Naive B cell (primary cell): ENCODE results near the gene UNC119. TPM values are rescaled to one million over a fixed set of nuclear protein-coding genes. Genes with fewer than 3 reads are reported as not detected.

ENCODE experiments used
- ATAC-seq, 2 donors: fragments of 150-1000 bp; cut with Tn5 transposase; 2 replicates each; pipeline ENCODE4 v1.10.0; 2021; ENCODE audit warnings: low read depth in 2 of 2, mild to moderate bottlenecking in 2 of 2, moderate library complexity in 2 of 2
- DNase-seq: peaks from one replicate; pipeline ENCODE4 v3.0.0; 2022
- H3K27ac Mint-ChIP-seq, 6 donors: one replicate each; pipeline ENCODE4 v1.8.0; 2020 to 2022; ENCODE audit warnings: mild to moderate bottlenecking in 6 of 6, mixed read lengths in 6 of 6, moderate library complexity in 5 of 6, inconsistent platforms in 2 of 6
- H3K27me3 Mint-ChIP-seq, 3 donors: one replicate each; pipeline ENCODE4 v1.8.0; 2021 to 2022; ENCODE audit warnings: mixed read lengths in 3 of 3, mild to moderate bottlenecking in 1 of 3
- H3K36me3 Mint-ChIP-seq, 2 donors: one replicate each; pipeline ENCODE4 v1.8.0; 2020 to 2022; ENCODE audit warnings: mixed read lengths in 2 of 2, inconsistent platforms in 1 of 2, mild to moderate bottlenecking in 1 of 2
- H3K4me1 Mint-ChIP-seq, 3 donors: one replicate each; pipeline ENCODE4 v1.8.0; 2020 to 2022; ENCODE audit warnings: mixed read lengths in 3 of 3, inconsistent platforms in 1 of 3, mild to moderate bottlenecking in 1 of 3, moderate library complexity in 1 of 3
- H3K4me3 Mint-ChIP-seq, 8 donors: one replicate each; pipeline ENCODE4 v1.8.0; 2020 to 2022; ENCODE audit warnings: mild to moderate bottlenecking in 8 of 8, mixed read lengths in 8 of 8, moderate library complexity in 8 of 8, inconsistent platforms in 2 of 8
- H3K9me3 Mint-ChIP-seq, 7 donors: one replicate each; pipeline ENCODE4 v1.8.0; 2020 to 2022; ENCODE audit warnings: mixed read lengths in 7 of 7, mild to moderate bottlenecking in 5 of 7, inconsistent platforms in 2 of 7, moderate library complexity in 1 of 7
- polyA plus RNA-seq, 6 donors: library from polyadenylated mRNA; unstranded; fragments of 300-500 nt; fragmentation: Illumina TruSeq; gene quantifications; one replicate each; pipeline ENCODE4 v1.2.3, GENCODE V29; 2021; ENCODE audit warnings: low read depth in 6 of 6

UNC119 gene
- polyA plus RNA-seq, 6 donors from 2014 or later: 69.7 to 93.0 (median 75.3) TPM

DNA sequence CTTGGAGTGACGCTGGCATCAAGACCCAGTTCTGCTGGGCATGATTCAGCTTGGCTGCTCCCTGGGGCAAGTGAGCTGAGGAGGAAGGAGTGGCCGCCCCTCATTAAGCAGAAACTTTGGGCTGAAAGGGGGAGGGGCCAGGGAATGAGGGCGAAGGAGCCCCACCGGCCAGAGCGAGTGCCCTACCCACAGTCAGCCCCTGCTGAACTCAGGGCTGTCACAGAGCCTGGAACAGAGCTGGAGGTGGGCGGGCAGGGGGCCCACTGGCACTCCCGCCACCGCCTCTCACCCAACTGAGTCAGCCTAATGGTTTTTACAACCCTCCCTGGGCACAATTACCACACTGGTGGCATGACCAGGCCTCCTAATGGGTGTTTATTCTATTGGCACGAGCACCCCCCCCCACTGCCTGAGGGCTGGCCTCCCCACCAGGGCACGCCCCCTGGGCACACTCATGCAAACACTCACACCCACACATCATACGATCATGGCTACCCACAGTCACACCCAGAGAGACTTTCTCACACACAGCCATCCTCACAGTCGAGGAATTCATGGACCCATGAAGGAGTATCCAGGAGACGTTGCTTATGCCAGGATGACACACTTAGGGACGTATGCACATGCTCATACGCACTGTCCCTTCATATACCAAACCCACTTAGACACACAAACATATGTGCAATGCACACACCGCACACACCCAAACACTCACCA, 19.2 kb downstream of the UNC119 start:
- H3K27ac Mint-ChIP-seq: no peak overlapping the region
- no peaks in the 10 kb centered on the region for H3K9me3 Mint-ChIP-seq
- H3K27me3 Mint-ChIP-seq: peaks cover 0 to 10% (median 8%) of the 10 kb centered on the region in 3 donors
- no peaks in the 10 kb centered on the region for H3K36me3 Mint-ChIP-seq
- no peak for DNase-seq
- peaks cover 0 to 5% (median 0%) of the 10 kb centered on the region in 3 donors for H3K4me1 Mint-ChIP-seq
- H3K4me3 Mint-ChIP-seq: no peak overlapping the region
- ATAC-seq: no peak

DNA sequence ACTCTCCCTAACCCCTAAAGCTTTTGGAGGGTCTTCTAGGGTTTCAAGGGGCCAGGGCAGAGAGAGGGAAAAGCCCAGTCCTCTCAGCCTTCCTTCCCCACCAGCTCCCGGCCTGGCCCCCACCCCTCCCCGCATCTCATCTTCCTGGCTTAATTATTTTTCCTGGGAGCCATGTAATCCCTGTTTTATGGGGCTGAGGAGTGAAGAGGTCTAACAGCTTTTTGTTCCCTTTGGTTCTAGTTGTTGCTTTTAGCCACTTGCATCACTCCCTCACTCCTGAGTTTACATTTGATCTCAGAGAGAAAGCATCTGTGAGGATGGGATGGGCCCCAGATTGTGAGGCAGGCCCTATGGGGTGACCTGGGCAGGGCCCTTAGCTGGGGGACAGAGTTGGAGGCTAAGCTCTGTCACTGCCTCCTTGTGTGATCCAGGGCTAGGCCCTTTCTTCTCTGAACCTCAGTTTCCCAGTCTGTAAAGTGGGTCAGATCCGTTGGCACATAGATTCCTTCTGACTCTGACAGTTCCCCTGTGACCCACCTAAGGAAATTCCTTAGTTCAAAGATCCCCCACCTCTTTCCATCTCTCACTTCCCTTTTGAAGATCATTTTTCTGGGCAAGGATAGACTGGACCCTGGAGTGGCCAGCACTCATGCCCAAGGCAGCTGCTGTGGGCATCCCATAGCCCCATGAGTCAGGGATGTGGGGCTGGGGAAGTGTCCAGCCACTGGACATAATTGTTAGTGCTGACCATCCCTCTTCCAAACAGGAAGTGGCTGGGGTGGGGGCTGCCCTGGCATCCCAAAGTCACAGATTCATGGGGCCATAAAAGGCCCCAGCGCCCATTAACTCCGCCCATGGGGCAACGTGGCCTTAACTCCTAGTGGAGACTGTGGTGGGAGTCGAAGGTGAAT, 20.1 kb downstream of the UNC119 start:
- ATAC-seq: no peak

DNA sequence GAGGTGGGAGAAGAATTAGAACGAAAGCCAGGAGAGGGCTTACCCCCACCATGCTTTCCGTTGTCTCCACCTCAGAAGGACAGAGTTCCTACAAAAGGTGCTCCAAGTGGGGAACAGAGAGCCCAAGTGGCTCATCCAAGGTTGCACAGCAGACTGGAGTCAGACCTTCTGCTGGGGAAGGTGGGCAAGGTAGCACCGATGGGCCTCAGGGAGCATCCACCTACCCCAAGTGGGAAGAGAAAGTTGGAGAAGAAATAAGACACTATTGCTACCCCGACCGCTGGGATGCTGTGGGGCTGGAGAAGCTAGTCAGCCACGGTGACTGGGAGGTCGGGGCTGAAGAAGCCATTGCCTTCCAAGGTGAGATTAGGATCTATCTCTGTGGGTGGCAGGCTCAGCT, 21.5 kb downstream of the UNC119 start:
- no peaks in the 10 kb centered on the region for H3K36me3 Mint-ChIP-seq
- DNase-seq (no peak), ATAC-seq (no peak)
- H3K4me1 Mint-ChIP-seq: peaks cover 0 to 5% (median 3%) of the 10 kb centered on the region in 3 donors
- H3K9me3 Mint-ChIP-seq: no peaks in the 10 kb centered on the region
- H3K4me3 Mint-ChIP-seq: no peak overlapping the region
- peak overlapping the region in 1 of 6 donors; percentile 5 for H3K27ac Mint-ChIP-seq
- peaks cover 0 to 8% (median 0%) of the 10 kb centered on the region in 3 donors for H3K27me3 Mint-ChIP-seq

More for the DNA sequence above, 20.1 kb downstream of the UNC119 start:
- Mint-ChIP-seq H3K36me3 (no peaks in the 10 kb centered on the region), H3K4me3 (no peak overlapping the region), H3K4me1 (peaks cover 0 to 5% (median 1%) of the 10 kb centered on the region in 3 donors), H3K27ac (peak overlapping the region in 1 of 6 donors; percentile 31), H3K27me3 (peaks cover 0 to 8% (median 1%) of the 10 kb centered on the region in 3 donors), H3K9me3 (no peaks in the 10 kb centered on the region)
- DNase-seq: no peak

DNA sequence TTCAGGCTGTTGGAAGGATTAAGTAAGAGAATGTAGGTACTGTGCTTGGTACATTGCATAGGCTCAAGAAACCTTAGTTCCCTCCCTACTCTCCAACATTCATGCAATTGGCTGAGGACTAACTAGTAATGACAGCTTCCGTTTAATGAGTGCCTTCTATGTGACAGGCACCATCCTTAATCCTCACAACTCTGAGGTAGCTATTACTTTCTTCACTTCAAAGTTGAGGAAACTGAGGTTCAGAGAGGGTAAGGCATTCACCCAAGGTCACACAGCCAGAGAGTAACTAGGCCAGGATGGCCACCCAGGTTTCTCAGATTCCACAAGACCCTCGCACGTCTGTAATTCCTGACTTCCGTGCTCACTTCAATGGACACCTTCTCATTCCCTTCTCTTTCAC, 22.2 kb downstream of the UNC119 start:
- H3K36me3 Mint-ChIP-seq: no peaks in the 10 kb centered on the region
- peaks cover 0 to 5% (median 3%) of the 10 kb centered on the region in 3 donors for H3K4me1 Mint-ChIP-seq
- H3K9me3 Mint-ChIP-seq: no peaks in the 10 kb centered on the region

DNA sequence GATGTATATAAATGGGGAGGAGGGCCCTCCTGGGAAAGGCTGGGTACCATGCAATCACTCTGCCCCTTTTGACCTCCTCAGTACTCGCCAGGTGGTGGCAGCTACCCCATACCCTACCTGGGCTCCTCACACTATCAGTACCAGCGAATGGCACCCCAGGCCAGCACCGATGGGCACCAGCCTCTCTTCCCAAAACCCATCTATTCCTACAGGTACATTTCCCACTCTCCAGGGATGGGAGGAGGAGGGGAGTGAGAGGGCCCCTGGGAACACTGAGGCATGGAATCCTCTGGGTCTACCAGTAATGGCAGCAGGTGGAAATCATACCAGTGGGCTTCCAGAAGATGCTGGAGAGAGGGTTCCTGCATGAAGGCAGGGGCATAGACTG, 23.4 kb downstream of the UNC119 start:
- Mint-ChIP-seq H3K36me3 (no peaks in the 10 kb centered on the region), H3K27ac (no peak overlapping the region), H3K4me1 (peaks cover 0 to 5% (median 3%) of the 10 kb centered on the region in 3 donors), H3K4me3 (peak overlapping the region in 1 of 8 donors; percentile 60), H3K27me3 (peaks cover 0 to 8% (median 0%) of the 10 kb centered on the region in 3 donors), H3K9me3 (no peaks in the 10 kb centered on the region)
- no peak for DNase-seq
- no peak for ATAC-seq

More for the DNA sequence above, 22.2 kb downstream of the UNC119 start:
- no peak for DNase-seq
- ATAC-seq: no peak
- no peak overlapping the region for H3K4me3 Mint-ChIP-seq
- H3K27me3 Mint-ChIP-seq: peaks cover 0 to 8% (median 0%) of the 10 kb centered on the region in 3 donors
- no peak overlapping the region for H3K27ac Mint-ChIP-seq

DNA sequence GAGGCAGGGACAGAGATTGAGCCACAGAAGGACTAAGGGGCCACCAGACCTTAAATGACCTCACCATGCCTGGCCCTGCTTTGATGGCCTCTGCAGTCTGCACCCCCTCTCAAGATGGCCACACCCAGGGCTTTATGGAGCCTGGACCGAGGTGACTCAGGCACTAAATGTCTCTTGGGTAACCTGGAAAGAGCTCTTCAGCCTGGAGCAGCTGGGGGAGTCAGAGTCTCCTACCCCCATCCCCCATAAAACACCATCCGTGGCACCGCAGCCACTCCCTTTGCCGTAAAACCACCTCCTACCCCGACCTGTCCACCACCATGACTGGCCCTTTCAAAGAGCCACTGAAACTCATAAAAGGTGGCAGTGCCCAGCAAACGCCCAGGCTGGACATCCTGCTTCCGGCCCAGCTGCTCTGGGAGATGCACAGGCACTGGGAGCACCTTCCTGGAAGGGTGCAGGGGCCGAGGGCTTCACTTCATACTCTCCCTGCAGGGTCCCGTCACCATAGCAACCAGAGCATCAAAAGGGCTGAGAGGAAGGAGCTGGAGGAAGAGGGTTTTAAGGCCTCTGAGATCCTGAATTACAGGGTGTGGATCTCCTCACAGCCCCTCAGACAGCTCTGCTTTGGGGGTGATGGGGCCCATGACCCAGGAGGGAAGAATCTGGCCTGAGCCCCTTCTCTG, 24.0 kb downstream of the UNC119 start:
- no peak overlapping the region for H3K4me3 Mint-ChIP-seq
- H3K27me3 Mint-ChIP-seq: peaks cover 0 to 8% (median 0%) of the 10 kb centered on the region in 3 donors
- peaks cover 0 to 3% (median 3%) of the 10 kb centered on the region in 3 donors for H3K4me1 Mint-ChIP-seq
- no peaks in the 10 kb centered on the region for H3K36me3 Mint-ChIP-seq
- ATAC-seq: no peak
- H3K27ac Mint-ChIP-seq: no peak overlapping the region
- no peak for DNase-seq
- H3K9me3 Mint-ChIP-seq: no peaks in the 10 kb centered on the region

DNA sequence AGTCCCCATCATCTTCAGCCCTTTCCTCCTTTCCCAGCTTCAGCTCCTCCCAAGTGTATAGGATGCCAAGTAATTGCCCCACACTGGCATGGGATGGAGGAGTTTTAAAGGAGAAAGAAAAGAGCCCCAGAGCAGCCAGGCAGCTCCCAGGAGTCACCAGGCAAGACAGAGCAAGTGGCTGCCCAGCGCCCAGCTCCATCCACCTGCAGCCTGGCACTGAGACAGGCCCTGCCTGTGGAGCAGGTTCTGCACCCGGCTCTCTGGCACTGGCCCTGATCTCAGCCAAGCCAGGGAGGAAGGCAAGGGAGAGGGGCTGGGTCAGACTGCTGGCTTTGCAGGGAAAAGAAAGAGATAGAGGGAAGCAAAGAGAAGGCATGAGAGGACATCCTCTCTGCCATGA, 24.6 kb downstream of the UNC119 start:
- H3K4me3 Mint-ChIP-seq: no peak overlapping the region
- ATAC-seq (no peak), DNase-seq (no peak)
- peaks cover 0 to 3% (median 0%) of the 10 kb centered on the region in 3 donors for H3K4me1 Mint-ChIP-seq
- no peaks in the 10 kb centered on the region for H3K9me3 Mint-ChIP-seq
- peaks cover 0 to 8% (median 0%) of the 10 kb centered on the region in 3 donors for H3K27me3 Mint-ChIP-seq
- peak overlapping the region in 1 of 6 donors; percentile 28 for H3K27ac Mint-ChIP-seq
- H3K36me3 Mint-ChIP-seq: no peaks in the 10 kb centered on the region

DNA sequence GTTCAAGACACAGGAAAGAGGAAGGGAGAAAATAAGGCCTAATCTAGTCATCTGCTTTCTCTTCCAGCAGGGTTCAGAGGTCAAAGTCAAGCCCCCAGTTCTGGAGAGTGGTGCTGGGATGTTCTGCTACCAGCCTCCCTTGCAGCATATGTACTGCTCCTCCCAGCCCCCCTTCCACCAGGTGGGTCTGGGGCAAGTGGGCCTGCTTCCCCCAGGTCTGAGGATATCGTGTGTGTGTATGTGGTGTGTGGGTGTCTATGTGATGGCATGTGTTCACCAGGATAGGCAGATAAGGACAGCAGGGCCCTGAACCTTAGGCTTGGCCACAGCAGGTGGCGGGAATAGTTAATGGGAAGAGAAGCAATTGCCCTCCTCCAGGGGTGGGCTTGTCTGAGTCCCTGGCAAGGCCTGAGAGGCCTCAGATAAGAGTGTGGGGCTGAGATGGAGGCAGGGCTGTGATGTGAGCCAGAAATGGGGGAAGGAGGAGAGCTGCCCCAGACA, 25.2 kb downstream of the UNC119 start:
- peaks cover 0 to 3% (median 0%) of the 10 kb centered on the region in 3 donors for H3K4me1 Mint-ChIP-seq
- peaks cover 0 to 8% (median 0%) of the 10 kb centered on the region in 3 donors for H3K27me3 Mint-ChIP-seq
- H3K4me3 Mint-ChIP-seq: peak overlapping the region in 1 of 8 donors; percentile 37
- H3K36me3 Mint-ChIP-seq: no peaks in the 10 kb centered on the region
- peak overlapping the region in 3 of 6 donors; percentile 36 to 84 (median 49) for H3K27ac Mint-ChIP-seq
- no peak for ATAC-seq
- no peak for DNase-seq
- H3K9me3 Mint-ChIP-seq: no peaks in the 10 kb centered on the region

DNA sequence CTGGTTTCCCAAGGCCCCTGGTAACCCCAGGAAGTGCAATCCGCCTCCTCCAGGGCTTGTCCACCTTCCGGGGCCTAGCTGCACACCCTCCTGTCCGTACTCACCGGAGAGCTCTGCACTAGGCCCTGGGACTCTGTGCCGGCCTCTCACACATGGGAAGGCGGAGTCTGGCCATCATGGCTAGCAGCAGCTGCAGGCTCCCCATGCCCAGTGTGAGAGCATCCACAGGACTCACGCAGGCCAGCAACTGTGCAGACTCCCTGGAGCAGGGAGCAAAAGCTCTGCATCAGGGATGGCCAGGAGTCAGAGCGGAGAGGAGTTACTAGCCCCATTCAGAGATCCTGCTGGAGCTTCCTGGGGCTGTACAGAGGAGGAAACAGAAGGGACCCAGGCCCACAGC, 26.0 kb downstream of the UNC119 start:
- DNase-seq: no peak
- Mint-ChIP-seq H3K4me3 (no peak overlapping the region), H3K27me3 (peaks cover 0 to 4% (median 0%) of the 10 kb centered on the region in 3 donors), H3K36me3 (no peaks in the 10 kb centered on the region), H3K27ac (no peak overlapping the region), H3K9me3 (no peaks in the 10 kb centered on the region), H3K4me1 (peaks cover 0 to 3% (median 0%) of the 10 kb centered on the region in 3 donors)
- no peak for ATAC-seq

DNA sequence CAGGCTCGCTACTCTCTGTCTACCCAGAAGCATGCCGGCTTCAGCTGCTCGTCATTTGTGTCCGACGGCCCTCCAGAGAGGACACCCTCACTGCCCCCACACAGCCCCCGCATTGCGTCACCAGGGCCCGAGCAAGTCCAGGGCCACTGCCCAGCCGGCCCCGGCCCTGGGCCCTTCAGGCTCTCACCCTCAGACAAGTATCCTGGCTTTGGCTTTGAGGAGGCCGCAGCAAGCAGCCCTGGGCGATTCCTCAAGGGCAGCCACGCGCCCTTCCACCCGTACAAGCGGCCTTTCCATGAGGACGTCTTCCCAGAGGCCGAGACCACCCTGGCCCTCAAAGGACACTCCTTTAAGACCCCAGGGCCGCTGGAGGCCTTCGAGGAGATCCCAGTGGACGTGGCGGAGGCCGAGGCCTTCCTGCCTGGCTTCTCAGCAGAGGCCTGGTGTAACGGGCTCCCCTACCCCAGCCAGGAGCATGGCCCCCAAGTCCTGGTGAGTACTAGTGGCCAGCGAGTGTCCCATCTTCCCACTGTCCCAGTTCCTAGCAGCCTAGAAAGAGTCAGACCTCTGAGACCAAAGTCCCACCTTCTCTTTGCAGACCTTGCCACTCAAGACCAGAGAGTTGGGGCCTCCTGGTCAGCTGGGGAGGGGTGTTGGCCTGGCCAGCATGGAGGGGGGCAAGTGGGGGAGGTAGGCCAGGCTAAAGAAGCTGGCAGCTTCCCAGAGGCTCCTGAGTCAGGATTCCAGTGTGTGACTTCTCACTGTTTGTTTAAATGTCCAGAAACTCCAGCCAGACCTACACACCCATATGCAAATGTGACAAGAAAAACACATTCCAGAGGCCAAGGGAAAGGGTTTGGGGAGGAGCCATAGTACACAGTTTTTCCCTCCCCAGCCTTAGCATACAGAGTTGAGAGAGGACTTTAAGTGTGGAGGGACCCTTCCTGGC, 27.7 kb downstream of the UNC119 start:
- Mint-ChIP-seq H3K36me3 (no peaks in the 10 kb centered on the region), H3K4me3 (no peak overlapping the region), H3K27me3 (no peaks in the 10 kb centered on the region), H3K4me1 (peaks cover 0 to 7% (median 0%) of the 10 kb centered on the region in 3 donors), H3K27ac (peak overlapping the region in 1 of 6 donors; percentile 10), H3K9me3 (no peaks in the 10 kb centered on the region)
- no peak for ATAC-seq
- no peak for DNase-seq

DNA sequence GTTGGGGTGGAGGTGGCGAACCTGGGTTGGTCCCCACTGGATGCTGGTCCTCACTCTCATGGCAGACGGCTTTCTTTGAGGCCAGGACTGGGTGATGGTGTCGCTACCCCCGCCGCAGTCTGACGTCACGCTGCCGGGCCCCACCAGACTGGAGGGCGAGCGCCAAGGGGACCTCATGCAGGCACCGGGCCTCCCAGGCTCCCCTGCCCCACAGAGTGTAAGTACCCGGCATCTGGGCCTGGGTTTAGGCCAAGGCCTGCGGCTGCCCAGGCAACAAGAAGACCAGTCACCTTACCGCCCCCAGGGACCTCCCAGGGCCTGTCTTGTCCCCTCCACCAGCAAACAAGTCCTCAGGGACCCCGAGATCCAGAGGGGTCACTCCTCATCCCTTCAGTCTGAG, 28.5 kb downstream of the UNC119 start:
- Mint-ChIP-seq H3K36me3 (no peaks in the 10 kb centered on the region), H3K27me3 (no peaks in the 10 kb centered on the region), H3K27ac (no peak overlapping the region), H3K4me3 (peak overlapping the region in 1 of 8 donors; percentile 22), H3K4me1 (peaks cover 0 to 11% (median 0%) of the 10 kb centered on the region in 3 donors), H3K9me3 (no peaks in the 10 kb centered on the region)
- ATAC-seq (no peak), DNase-seq (no peak)

DNA sequence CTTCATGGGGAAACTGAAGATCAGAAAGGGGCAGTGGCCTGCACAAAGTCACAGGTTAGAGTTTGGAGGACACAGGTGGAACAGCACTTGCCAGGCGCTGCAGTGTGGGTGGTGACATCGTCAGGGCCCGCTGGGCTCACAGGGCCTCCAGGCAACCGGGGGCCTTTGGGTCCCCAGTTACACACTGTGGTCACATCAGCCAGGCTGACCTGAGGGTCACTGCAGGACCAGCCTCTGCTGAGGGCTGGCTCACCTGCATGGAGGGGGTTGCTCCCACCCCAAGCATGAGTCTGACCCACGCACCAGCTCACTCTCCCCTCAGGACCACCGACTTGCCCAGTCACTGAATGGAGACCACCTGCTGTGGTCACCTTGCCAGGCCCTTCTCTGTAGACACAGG, 29.2 kb downstream of the UNC119 start:
- no peak overlapping the region for H3K27ac Mint-ChIP-seq
- H3K9me3 Mint-ChIP-seq: no peaks in the 10 kb centered on the region
- H3K36me3 Mint-ChIP-seq: no peaks in the 10 kb centered on the region
- peaks cover 3 to 15% (median 6%) of the 10 kb centered on the region in 3 donors for H3K4me1 Mint-ChIP-seq
- ATAC-seq (no peak), DNase-seq (no peak)
- H3K4me3 Mint-ChIP-seq: no peak overlapping the region
- H3K27me3 Mint-ChIP-seq: peaks cover 0 to 2% (median 0%) of the 10 kb centered on the region in 3 donors
